Type B pancreatic cell (in vitro differentiated cells): ENCODE data around the gene PPIL6. TPM values are rescaled to one million over a fixed set of nuclear protein-coding genes. Genes with fewer than 3 reads are reported as not detected.
A peak's percentile ranks its signal among the peaks of the same experiment; 100 is the strongest.

Source experiments
- DNase-seq: peaks from one replicate; pipeline ENCODE4 v3.0.0; 2021; ENCODE audit warnings: mixed read lengths; ENCODE audit not compliant: unreplicated experiment; ENCODE audit errors: extremely low spot score
- H3K27ac Mint-ChIP-seq: 2 replicates; pipeline ENCODE4 v1.8.0; 2021; ENCODE audit warnings: mild to moderate bottlenecking, mixed read lengths
- H3K27me3 Mint-ChIP-seq: 2 replicates; pipeline ENCODE4 v1.8.0; 2021; ENCODE audit warnings: mixed read lengths
- H3K36me3 Mint-ChIP-seq: 2 replicates; pipeline ENCODE4 v1.8.0; 2021; ENCODE audit warnings: mixed read lengths
- H3K4me1 Mint-ChIP-seq: one replicate; pipeline ENCODE4 v1.8.0; 2021; ENCODE audit warnings: mixed read lengths; ENCODE audit not compliant: unreplicated experiment
- H3K4me3 Mint-ChIP-seq: 2 replicates; pipeline ENCODE4 v1.8.0; 2021; ENCODE audit warnings: mild to moderate bottlenecking, mixed read lengths
- H3K9me3 Mint-ChIP-seq: 2 replicates; pipeline ENCODE4 v1.8.0; 2021; ENCODE audit warnings: mixed read lengths
- total RNA-seq: library from RNA; stranded (reverse); gene quantifications from 2 replicates; pipeline ENCODE4 v1.2.1, GENCODE V29; 2021; ENCODE audit warnings: low replicate concordance
- TF ChIP-seq, protein P1 (sequence below): fragments of 200-600 bp; sonication (generic); conservative IDR thresholded peaks from 2 replicates; pipeline ENCODE4 v1.5.0; 2021; ENCODE audit warnings: antibody characterized with exemption, mild to moderate bottlenecking

PPIL6 gene
- total RNA-seq, 1 donor from 2014 or later = 6.1 TPM

DNA sequence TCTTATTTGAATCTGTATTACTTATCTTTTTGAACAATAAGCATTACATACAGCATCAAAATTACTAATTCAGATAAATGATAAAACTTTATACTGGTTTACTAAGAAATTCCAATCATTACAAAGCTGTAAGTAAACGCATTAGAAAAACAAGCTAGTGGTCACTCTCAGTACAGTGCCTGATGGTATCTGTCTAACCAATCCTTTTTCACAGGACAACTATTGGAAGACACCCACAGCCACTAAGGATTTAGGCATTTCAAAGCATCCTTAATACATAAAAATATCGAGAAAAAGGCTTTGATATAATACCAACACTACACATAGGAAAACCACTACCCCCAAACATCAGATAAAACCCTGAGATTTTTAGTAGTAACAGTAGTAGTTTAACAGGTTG lies 60.7 kb downstream of the PPIL6 start:
- DNase-seq = no peak
- peak overlapping the region; percentile 95 for H3K4me3 Mint-ChIP-seq
- no peaks in the 10 kb centered on the region for H3K27me3 Mint-ChIP-seq
- H3K9me3 Mint-ChIP-seq = no peaks in the 10 kb centered on the region
- H3K4me1 Mint-ChIP-seq = peaks cover 41% of the 10 kb centered on the region
- TF ChIP-seq, protein P1, sequence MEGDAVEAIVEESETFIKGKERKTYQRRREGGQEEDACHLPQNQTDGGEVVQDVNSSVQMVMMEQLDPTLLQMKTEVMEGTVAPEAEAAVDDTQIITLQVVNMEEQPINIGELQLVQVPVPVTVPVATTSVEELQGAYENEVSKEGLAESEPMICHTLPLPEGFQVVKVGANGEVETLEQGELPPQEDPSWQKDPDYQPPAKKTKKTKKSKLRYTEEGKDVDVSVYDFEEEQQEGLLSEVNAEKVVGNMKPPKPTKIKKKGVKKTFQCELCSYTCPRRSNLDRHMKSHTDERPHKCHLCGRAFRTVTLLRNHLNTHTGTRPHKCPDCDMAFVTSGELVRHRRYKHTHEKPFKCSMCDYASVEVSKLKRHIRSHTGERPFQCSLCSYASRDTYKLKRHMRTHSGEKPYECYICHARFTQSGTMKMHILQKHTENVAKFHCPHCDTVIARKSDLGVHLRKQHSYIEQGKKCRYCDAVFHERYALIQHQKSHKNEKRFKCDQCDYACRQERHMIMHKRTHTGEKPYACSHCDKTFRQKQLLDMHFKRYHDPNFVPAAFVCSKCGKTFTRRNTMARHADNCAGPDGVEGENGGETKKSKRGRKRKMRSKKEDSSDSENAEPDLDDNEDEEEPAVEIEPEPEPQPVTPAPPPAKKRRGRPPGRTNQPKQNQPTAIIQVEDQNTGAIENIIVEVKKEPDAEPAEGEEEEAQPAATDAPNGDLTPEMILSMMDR = no peak
- peak overlapping the region; percentile 93 for H3K27ac Mint-ChIP-seq
- H3K36me3 Mint-ChIP-seq = peaks cover 23% of the 10 kb centered on the region

DNA sequence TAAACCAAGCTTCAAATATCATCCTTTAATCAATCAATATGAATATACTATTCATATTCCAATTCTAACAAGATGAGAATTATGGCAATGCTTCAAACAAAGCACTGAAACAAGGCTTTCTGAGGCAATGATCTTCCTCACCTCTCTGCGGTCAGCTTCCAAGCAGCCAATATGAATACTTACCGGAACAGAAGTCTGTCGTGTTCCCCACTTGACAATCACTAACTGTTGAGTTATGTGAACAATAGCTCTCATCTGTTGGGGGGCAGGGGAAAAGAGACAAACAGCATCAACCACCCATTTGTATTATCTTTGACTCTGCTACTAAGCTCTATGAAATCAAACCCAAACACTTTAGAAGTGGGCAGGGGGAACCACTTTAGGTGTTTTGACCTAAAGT lies 62.7 kb downstream of the PPIL6 start:
- H3K4me1 Mint-ChIP-seq = peaks cover 33% of the 10 kb centered on the region
- no peak overlapping the region for H3K4me3 Mint-ChIP-seq
- TF ChIP-seq, protein P1 = no peak
- H3K9me3 Mint-ChIP-seq = no peaks in the 10 kb centered on the region
- no peak for DNase-seq
- H3K27me3 Mint-ChIP-seq = no peaks in the 10 kb centered on the region
- H3K36me3 Mint-ChIP-seq = peaks cover 37% of the 10 kb centered on the region
- no peak overlapping the region for H3K27ac Mint-ChIP-seq

DNA sequence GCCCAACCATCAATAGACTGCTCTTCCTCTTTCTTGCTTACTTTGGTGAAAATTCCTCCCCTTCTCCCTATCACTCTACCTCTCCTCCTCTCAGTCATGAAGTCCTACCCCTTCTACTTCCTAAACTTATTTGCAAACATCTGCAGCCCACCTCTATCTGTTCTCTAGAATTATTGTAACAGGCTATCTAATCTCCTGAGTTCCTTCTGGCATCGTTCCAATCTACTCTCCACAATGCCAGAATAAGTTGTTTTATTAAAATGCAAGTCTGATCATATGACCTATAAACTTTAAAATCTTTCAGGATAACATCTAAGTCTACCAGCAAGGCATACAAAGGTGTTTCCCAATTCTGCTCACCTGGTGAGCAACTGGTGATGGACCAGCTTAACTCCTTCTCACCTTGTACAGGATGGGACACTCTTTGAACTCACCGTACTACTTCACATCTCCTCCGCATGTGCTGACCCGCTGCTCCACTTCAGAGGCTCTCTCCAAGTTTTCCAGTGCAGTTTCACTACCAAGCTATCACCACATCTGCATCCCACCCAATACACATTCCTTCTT lies 66.0 kb downstream of the PPIL6 start:
- DNase-seq = no peak
- Mint-ChIP-seq H3K4me1 (peaks cover 19% of the 10 kb centered on the region), H3K4me3 (no peak overlapping the region), H3K9me3 (no peaks in the 10 kb centered on the region), H3K27me3 (no peaks in the 10 kb centered on the region), H3K36me3 (peaks cover 52% of the 10 kb centered on the region), H3K27ac (no peak overlapping the region)
- TF ChIP-seq, protein P1 = no peak

DNA sequence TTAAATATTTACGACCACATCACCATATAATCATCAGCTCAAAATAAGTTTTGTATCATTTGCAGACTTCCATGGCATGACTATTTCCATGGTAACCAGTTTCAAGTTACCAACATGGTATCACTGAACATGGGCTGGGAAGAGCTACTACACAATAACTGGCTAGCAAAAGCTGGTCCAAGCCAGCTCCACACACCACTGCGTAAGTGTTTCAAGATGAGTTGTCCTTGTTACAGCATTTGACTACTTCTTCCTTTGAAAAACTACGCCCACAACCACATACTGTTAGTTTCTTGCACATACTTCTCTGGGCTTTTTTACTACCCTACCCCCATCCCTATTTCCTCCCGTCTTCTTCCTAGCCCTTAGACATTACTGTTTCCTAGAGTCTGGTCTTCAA lies 66.7 kb downstream of the PPIL6 start:
- H3K27ac Mint-ChIP-seq = no peak overlapping the region
- no peaks in the 10 kb centered on the region for H3K9me3 Mint-ChIP-seq
- H3K4me1 Mint-ChIP-seq = peaks cover 13% of the 10 kb centered on the region
- peaks cover 48% of the 10 kb centered on the region for H3K36me3 Mint-ChIP-seq
- H3K27me3 Mint-ChIP-seq = no peaks in the 10 kb centered on the region
- TF ChIP-seq, protein P1 = no peak
- no peak overlapping the region for H3K4me3 Mint-ChIP-seq
- no peak for DNase-seq

DNA sequence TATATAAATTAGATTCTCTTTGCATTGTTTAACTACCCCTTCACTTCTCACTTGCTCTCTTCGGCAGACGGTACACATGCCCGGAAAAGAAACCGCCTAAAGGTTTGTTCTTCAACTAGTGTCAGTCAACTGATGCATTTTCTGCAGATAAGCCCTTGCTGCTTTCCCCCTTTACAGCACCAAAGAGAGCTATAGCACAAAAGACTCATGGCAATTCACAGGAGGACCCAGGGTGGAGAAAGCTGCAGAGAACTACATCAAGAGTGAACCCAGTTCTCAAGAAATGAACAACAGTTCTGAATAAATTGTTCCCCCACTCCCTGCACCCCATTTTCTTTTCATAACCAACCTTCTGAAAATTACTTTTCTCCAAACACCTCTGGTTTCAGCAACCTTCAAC lies 67.1 kb downstream of the PPIL6 start:
- Mint-ChIP-seq H3K4me3 (no peak overlapping the region), H3K36me3 (peaks cover 47% of the 10 kb centered on the region), H3K27ac (no peak overlapping the region), H3K4me1 (peaks cover 13% of the 10 kb centered on the region), H3K9me3 (no peaks in the 10 kb centered on the region), H3K27me3 (no peaks in the 10 kb centered on the region)
- TF ChIP-seq, protein P1 = no peak
- no peak for DNase-seq

DNA sequence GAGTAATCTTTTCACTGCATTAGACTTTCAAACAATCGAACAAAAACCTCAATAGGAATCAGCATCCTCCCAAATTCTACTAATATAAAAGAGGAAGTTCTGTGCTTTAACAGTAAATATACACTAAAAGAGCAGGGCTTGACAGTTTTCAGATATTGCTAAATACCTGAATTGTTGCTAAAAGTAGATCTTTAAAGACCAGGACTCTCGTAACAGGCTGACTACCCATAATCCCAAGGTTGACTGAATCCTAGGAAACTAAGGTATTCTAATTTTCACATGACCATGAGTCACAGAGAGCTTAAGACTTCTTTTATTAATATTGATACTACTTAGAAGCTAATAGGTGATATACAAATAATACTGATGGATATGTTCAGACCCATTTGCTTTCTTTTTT lies 68.3 kb downstream of the PPIL6 start:
- peaks cover 5% of the 10 kb centered on the region for H3K4me1 Mint-ChIP-seq
- H3K27ac Mint-ChIP-seq = no peak overlapping the region
- TF ChIP-seq, protein P1 = no peak
- no peaks in the 10 kb centered on the region for H3K9me3 Mint-ChIP-seq
- peaks cover 40% of the 10 kb centered on the region for H3K36me3 Mint-ChIP-seq
- H3K4me3 Mint-ChIP-seq = no peak overlapping the region
- no peaks in the 10 kb centered on the region for H3K27me3 Mint-ChIP-seq
- no peak for DNase-seq
